Lung microvascular endothelial cell (primary cell): ENCODE measurements around the gene FANK1. TPM values are rescaled to one million over a fixed set of nuclear protein-coding genes. Genes with fewer than 3 reads are reported as not detected.

Source experiments
- total RNA-seq: library from RNA; depleted of rRNA; stranded (reverse); fragments of >200 nt; gene quantifications from 2 replicates; pipeline ENCODE4 v1.2.1, GENCODE V29; 2014

Gene FANK1
- total RNA-seq, 1 donor from 2014 or later = 0.60 TPM

Other genes with a start within 250 kb of the FANK1 start
- gene TEX36, start 213.4 kb upstream of the FANK1 start, total RNA-seq = not detected in 2 replicates
- 9.4 and 15.1 TPM in 2 replicates for gene EDRF1, start 176.9 kb upstream of the FANK1 start, total RNA-seq
- gene MMP21, start 120.7 kb upstream of the FANK1 start, total RNA-seq = 0.22 and 3.2 TPM in 2 replicates
- 48.4 and 56.2 TPM in 2 replicates for gene UROS, start 73.3 kb upstream of the FANK1 start, total RNA-seq
- gene BCCIP, start 73.0 kb upstream of the FANK1 start, total RNA-seq = 22.2 and 31.7 TPM in 2 replicates
- gene DHX32, start 15.3 kb upstream of the FANK1 start, total RNA-seq = 32.9 and 43.8 TPM in 2 replicates